Activated CD8-positive, alpha-beta memory T cell treated with anti-CD3 and anti-CD28 coated beads, Interleukin-2, amount 50 U/mL, for 4 hours (primary cell): ENCODE results near the gene SNCG.
"Not testable (repeated sequence)": the region's sequence is repeated elsewhere in the genome, so short reads cannot be mapped to it uniquely, and the experiment has no call there.

ENCODE experiments used
- DNase-seq: peaks from one replicate; pipeline ENCODE4 v3.0.0-alpha.2; 2020

Gene SNCG

DNA sequence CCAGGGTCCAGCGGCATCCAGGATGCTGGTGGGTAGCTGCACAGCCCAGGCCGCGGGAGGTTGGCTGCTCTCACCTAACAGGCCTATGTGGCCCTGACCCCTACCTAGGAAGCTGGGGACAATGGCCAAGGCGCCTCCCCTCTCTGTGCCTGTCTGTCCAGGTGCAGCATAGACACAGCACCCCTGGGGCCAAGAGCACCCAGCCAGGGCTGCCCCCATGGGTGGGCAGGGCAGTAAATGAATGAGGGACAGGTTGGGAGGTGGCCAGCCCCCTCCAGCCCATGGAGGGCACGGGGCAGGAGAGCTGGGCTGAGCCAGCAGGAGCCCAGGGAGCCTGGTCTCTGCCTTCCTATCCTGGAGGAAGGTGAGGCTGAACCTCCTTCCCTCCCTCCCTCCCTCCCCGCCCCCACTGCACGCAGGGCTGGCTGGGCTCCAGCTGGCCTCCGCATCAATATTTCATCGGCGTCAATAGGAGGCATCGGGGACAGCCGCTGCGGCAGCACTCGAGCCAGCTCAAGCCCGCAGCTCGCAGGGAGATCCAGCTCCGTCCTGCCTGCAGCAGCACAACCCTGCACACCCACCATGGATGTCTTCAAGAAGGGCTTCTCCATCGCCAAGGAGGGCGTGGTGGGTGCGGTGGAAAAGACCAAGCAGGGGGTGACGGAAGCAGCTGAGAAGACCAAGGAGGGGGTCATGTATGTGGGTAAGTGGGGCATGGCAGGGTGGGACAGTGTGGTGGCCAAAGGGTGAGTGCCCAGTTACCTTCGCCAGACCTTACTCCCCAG, at the start of gene SNCG:
Gene SNCG, plus strand, starts transcription at position 484 of the 785 bp plus-strand sequence. Its CDS starts 99 bp downstream, at position 583.
- DNase-seq = no peak

DNA sequence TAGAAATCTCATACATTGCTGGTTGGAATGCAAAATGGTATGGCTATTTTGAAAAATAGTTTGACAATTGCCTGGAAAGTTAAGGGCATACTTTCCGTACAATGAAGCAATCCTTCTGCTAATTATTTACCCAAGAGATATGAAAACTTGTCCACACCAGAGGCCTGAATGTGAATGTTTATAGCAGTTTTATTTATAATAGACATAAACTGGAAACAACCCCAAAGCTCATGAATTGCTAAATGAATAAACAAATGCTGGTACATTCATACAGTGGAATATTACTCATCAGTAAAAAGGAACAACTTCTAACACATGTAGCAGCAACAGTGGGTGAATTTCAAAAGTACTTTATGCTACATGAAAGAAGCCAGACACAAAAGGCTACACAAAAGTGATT, 43.7 kb upstream of the SNCG start:
- no peak for DNase-seq

DNA sequence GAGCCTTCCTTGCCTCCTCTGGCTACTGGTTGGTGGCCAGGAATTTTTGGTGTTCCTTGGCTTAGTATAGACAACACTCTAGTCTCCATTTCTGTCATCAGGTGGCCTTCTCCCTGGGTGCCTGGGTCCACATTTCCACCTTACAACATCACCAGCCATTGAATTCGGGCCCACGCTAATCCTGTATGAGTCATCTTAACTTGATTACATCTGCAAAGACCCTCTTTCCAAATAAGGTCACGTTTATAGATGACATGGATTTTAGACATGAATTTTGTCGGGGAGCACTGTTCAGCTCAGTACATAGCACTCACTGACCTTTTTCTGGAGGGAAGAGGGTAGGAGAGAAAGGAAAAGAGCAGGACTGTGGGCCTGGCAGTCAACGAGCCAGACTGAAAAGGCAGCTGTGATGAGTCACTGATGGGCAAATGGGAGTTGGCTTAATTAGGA, 40.4 kb upstream of the SNCG start:
- DNase-seq = no peak

DNA sequence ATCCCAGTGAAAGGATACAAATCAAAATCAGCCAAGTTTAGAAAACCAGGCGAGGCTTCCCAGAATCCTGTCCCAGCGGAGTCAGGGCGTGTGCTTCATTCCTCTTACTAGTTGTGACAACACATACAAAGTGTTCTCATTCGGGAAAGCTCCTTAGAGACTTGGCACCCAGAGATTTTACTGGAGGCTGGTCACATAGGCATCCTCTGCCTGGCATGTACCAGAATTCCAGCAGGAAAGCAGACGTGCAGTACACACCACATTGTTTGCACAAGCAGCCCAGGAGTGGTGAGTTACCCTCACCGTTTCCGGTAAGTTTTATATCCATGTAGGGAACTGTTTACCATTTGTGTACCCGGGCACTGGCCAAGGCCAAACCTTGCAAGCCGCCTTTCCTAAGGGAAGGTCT, 35.8 kb upstream of the SNCG start:
- DNase-seq = no peak

DNA sequence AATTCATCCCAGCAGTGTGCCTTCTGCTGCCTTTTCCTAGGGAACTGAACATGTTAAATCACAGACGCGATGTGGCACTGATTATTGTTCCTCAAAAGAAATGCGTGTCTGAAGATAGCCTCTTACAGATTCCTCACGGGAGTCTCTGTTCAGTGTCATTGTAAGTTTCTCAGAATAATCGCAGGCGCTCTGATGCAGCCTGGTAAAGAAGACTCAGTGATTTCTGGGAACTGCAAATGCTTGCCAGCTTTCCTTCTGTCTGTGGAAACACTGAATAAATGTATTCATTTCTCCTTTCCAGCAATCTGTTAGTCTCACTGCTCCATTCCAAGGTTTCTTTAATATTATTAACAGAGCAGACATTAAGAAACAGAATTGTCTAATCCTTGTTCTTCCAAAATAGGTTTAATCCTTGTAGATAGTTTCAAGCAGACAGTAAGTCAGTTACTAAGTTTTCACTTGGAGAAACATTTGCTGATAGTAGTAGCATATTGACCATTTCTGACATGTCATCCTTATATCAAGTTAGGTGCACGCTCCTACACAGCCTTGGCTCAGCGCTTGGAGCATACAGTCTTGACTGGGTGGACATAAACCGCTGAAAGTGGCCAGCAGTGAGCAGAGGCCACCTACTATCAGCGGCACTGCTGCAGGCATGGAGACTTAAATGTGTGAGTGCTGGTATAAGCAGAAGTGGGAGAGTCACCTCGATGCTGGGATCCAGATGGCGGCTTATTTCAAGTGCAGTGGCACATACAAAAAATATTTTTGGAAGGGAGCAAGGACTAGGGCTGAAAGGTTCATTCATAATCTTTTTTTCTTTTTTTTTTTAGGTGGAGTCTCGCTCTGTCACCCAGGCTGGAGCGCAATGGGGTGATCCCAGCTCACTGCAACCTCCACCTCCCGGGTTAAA, 28.7 kb upstream of the SNCG start:
- no peak for DNase-seq

DNA sequence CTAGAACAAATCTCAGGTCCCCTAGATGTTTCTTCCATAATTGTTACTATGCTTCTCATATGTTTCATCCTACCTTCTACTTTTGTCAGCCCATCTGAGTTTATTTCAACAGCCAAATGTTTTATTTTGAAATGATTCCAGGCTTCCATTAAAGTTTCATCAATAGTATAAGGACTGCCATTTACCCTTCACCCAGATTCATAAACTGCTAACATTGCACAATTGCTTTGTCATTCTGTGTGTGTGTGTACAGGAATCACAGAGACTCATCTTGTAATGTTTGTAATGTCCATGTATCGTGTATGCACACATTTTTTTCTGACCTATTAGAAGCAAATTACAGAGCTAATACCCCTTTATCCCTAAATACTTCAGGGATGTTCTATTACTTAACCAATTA, 26.5 kb upstream of the SNCG start:
- no peak for DNase-seq

DNA sequence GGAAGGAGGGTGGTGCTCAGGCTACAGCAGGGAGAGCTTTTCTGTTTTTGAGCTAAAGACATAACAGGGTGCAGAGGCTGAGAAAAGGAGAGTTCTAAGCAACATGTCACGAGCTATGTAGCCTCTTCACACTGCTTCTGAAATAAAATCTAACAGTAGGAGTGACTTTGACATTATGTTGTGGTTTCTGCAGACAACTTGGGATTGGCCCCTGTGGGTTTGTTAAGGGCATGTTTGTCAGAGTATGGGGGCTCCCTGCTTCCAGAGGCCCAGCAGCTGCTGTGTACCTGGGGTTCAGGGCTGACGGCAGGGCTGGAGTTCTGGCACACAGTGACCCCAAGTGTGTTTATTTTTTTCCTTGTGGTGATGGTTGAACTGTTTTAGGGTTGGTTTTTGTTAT, 25.7 kb upstream of the SNCG start:
- no peak for DNase-seq

DNA sequence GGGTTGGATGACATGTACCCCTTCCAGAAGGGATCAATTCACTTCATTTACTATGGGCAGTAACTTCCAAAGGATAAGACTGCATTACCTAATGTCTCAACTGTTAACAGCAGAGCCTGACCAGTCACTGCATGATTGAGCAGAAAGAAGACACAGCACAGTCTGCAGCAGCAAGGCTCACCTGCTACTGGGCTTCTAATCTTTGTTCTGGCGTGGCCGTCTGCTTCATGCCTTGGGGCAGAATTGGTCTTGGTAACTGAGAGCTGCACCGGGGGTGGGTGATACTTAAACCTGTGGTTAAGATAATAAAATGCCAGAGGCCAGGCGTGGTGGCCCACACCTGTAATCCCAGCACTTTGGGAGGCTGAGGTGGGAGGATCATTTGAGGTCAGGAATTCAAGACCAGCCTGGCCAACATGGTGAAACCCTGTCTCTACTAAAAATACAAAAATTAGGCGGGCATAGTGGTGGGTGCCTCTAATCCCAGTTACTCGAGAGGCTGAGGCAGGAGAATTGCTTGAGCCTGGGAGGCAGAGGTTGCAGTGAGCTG, 24.2 kb upstream of the SNCG start:
- DNase-seq = not testable (repeated sequence)

DNA sequence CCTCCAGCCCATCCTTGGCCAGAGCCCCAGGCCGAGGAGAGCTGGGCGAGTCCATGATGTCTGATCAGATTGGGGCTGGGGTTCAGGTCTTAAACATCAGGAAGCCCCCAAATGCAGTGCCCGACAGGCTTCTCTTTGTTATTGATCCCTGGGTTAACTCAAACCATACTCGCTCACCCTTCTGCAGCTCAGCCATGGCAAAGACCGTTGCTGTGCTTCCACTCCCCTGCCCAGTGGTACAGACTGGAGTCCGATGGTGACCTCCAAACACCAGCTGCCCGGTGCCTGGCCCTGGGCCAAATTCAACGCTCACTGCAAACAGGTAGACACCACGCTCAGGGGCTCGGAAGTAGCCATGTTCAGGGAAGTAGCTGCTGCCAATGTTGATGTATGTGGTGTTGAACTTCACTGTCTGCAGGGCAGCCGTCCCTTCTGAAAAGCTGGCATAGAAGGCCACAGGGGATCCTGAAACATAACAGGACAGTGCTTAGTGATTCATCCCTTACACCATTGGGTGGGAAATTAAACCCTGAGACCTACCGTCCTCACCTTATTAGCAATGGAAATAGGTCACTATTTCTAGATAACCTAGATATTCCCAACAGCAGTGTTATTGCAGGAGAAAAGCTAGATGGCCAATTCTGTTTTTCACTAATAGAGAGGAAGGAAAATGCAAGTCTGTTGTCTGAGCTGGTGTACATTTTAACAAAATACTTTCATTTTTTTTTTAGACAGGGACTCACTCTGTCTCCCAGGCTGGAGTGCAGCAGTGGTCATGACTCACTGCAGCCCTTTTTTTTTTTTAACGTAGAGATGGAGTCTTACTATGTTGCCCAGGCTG, 21.5 kb upstream of the SNCG start:
- DNase-seq = no peak

DNA sequence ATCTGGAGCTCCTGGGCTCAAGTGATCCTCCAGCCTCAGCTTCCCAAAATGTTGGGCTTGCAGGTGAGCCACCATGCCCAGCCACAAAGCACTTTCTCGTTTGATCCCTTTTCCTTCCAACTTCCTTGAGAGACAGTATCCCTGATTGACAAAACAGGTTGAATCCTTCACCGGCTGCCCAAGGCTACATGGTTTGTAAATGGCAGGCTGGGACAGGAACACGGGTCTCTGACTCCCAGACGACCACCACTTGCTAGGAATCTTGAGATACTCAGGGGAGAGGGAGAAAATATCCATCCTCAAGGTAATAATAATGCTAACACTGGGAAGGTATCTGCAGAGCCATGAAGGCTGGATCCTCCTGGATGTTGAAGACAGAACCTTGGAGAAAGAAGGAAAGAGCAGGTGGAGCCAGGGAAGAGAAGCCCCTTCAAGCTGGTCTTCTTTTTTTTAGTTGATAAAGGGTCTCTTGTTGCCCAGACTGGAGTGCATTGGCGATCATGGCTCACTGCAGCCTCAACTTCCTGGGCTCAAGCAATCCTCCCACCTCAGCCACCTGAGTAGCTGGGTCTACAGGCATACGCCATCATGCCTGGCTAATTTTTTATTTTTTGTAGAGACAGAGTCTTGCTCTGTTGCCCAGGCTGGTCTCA, 20.8 kb upstream of the SNCG start:
- DNase-seq = no peak

DNA sequence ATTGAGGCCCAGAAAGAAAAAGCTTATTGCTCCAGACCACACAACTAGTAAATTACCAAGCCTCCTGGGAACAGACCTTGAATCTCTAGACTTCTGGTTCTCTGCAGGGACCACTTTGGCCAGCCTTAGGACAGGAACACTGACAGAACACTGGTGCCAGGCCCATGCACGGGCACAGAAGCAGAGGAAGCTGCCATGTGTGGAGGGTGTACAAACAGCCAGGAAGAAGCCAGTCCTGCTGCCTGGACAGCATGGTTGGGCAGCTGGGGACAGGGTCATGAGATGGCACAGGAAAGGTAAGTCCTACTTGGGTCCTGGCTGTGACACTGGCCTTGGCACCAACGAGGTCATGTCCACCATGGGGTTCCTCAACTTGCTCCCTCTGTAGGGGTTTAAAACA, 20.1 kb upstream of the SNCG start:
- DNase-seq = no peak

DNA sequence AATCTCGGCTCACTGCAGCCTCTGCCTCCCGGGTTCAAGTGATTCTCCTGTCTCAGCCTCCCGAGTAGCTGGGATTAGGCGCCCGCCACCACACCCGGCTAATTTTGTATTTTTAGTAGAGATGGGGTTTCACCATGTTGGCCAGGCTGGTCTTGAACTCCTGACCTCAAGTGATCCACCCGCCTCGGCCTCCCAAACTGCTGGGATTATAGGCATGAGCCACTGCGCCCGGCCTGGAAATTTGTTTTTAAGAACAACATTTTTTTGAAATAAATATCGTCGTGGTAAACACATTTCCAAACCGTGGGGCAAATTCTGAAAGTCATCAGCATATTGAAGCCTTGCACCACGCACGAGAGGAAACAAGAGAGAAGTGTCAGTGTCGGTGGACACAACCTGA, 18.3 kb upstream of the SNCG start:
- not testable (repeated sequence) for DNase-seq

DNA sequence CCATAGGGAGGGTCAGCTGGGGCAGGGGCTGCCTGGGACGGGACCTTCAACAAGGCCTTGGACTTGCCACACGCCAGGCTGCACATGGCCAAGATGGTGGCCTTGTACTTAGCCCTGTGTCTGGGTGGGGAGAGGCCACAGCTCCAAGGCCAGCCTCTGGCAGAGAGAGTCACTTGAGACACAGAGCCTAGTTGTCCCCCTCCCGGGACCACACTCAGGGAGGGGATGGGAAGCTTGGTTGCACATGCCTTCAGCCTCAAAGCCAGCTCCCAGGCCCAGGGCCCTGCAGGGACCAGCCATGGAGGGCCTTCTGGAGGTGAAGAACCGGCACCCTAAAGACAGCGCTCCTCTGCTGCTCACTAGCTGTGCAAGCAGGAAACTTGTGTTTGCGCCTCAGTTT, 17.7 kb upstream of the SNCG start:
- no peak for DNase-seq

DNA sequence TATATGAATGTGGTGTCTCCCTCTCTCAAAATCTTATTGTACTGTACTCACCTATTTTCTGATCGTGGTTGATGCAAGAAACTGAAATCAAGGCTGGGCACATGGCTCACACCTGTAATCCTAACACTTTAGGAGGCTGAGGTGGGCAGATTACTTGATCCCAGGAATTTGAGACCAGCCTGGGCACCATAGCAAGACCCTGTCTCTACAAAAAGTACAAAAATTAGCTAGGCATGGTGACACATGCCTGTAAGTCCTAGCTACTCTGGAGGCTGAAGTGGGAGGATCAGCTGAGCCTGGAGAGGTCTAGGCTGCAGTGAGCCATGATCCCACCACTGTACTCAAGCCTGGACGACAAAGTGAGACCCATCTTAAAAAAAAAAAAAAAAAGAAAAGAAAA, 17.0 kb upstream of the SNCG start:
- DNase-seq = no peak

DNA sequence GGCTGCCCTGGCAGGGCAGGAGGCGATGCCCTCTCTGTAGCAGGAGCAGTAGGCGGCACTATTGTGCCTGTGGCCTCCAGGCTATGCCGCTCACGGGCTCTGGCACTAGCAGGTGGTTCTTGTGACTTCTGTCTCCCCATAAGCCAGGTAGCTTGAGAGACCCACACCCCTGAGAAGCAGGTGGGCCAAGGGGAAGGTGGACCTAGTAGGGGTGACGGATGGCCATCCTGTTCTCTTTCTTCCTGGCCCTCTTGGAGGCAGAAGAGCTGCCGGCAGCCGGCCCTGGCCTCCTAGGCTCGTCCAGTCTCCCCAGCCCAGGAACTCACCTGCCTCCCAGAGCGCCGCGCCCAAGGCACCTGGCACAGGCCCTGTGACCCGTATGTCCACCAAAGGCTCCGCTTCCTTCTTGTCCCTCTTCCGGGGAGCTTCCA, 16.4 kb upstream of the SNCG start:
- no peak for DNase-seq

DNA sequence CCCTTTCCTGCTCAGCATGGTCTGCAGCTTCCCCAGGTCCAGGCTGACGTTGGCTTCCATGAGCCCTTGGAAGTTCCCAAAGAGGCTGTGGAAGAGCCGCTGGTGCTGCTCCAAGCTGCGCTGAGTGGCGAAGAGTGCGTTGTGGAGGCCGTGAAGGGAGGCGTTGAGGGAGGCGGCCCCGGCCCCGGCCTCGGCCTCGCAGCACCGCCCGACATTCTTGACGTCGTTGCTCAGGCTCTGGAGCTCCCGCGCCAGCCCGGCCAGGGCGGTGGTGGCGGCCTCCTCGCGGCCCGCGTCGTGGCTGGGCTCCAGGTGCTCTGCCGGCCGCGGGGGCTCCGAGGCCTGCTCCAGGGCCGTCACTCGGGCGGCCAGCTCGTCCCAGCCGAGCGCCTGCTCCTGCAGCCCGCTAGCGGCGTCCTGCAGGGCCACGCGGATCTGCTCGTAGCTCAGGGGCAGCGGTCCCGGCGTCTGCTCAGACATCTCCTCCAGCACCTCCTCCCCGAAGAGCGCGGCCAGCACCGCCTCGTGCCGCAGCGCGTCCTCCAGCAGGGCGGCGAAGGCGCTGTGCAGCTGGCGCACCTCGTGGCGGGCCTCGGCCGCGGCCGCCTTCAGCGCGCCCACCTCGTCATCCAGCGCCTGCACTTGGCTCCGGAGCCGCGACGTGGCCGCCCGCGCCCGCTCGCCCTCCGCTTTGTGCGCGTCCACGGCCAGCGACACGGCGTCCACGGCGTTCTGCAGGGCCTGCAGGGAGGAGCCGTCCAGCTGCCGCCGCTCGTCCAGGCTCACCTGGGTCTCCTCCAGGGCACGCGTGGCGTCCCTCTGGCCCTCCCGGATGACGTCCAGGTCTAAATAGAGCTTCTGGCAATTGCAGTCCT, 15.7 kb upstream of the SNCG start:
- DNase-seq = no peak

DNA sequence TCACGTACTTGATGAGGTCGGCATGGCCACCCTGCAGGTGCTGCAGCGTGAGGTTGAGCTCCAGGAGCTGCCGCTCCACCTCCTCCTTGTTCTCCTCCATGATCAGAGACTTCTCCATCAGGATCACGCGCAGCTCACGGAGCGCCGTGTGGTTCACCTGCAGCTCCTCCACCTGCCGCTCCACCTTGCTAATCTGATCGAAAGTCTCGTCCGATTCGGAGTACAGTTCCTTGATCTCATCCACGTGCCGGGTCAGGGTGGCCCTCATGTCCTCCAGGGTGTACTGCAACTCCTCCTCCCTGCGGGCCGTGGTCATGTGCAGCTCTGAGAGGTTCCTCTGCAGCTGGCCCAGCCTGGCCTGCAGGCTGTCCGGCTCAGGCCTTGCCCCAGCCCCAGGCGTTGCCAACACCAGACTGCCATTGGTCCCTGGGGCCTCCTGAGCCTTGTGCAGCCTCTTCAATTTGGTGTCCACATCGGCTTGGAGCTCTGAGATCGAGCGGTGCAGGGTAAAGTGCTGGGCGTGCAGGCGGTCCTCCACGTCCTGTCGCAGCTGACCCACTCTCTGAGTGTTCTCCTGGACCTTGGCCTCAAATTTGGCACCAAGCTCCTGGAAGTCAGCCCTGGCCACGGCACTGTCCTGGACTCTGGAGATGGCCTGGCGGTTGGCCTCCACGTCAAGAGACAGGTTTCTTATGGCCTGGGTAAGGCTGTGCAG, 14.9 kb upstream of the SNCG start:
- no peak for DNase-seq

DNA sequence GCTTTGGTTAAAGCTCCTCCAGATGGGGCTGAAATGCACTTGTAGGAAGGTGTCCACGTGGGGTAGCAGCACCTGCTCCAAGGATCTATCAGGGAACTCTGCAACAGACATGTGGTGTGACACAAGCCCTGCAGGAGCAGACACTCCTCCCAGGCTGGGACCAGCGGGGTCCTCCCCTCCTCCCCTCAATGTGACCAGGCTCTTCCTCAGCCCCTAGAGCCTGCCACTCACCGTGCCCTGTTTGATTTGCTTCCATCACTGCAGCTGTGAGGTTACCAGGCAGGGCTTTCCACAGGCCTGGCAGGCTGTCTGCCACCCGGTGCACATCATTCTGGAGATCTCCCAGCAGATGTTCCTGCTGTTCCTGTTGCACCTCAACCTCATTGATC, 14.4 kb upstream of the SNCG start:
- no peak for DNase-seq

DNA sequence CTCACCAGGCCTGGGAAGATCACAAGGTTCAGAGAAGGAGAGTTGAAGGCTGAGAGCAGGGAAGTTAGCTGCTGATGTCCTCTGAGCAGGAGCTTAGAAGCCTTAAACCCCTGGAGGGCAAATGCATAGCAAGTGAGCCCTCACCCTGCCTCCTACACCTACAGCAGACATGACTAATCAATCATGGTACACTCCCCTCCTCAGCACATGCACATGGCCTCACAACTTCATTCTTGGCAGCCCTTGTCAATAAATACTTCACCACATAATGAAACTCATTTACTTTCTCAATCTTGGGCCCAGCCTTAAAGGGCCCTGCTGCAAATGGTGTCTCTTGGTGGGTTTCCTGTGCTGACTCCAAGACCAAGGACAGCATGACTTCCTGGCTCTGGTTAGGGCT, 13.9 kb upstream of the SNCG start:
- DNase-seq = no peak

DNA sequence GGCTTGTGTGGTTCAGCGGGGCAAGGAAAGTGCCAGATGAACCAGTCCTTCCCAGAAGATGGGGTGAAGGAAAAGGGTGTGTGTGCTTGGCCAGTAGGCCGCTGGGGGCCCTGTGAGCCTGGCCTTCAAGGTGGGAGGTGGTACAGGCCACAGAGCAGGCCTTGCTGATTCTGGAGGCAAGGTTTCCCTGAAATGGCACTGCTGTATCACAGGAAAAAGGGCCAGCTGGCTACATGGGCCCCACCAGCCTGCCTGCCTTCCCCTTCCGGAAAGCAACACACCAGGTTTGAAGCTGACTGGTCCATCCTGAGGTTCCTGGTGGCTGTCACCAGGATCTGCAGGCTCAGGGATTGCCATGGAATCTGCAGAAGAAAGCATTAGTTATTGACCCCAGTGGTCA, 13.5 kb upstream of the SNCG start:
- DNase-seq = no peak
